Measurements from ENCODE around the gene COP1.

- TF ChIP-seq CTCF (conservative IDR thresholded peaks at IDR 0.05; ENCODE audit: low read depth, low read length) (no peak), POLR2A (IDR thresholded peaks at IDR 0.05; ENCODE audit: low read depth, low read length) (no peak), CEBPB (IDR thresholded peaks at IDR 0.05; ENCODE audit: low read depth, low read length) (no peak), RAD21 (IDR thresholded peaks at IDR 0.05; ENCODE audit: low read length) (no peak), RFX5 (IDR thresholded peaks at IDR 0.05; ENCODE audit: low read depth, low read length) (no peak), MAFK (IDR thresholded peaks at IDR 0.05; ENCODE audit: low read depth, low read length) (no peak), USF2 (IDR thresholded peaks at IDR 0.05; ENCODE audit: low read depth, low read length) (no peak), CHD1 (IDR thresholded peaks at IDR 0.05; ENCODE audit: low read depth, low read length) (no peak)
Observed at GRCh38 chr1:176243746-176244145, 36.7 kb upstream of the COP1 start.

All from IMR-90 (cell line).